A549 (cell line): ENCODE measurements around the gene RAB15. TPM values are rescaled to one million over a fixed set of nuclear protein-coding genes. Genes with fewer than 3 reads are reported as not detected.

Experiments used
- ATAC-seq, 2 experiments: fragments of 200-7000 bp in 1 of 2; fragments of >200 bp in 1 of 2; cut with Nextera tagmentation in 1 of 2; cut with Tn5 transposase in 1 of 2; 3 replicates each; pipeline versions ENCODE4 v1.8.0 to v1.9.1; 2018 to 2020; ENCODE audit warnings: mild to moderate bottlenecking in 1 of 2, moderate library complexity in 1 of 2
- CTCF ChIA-PET: fragments of 300-600 bp; sonication (Branson Sonifier 250); formaldehyde crosslinking; extraction: SDS; loops from one replicate; lab custom pipeline; 2021; ENCODE audit warnings: antibody characterized with exemption, inconsistent platforms; lab: Yijun Ruan, JAX
- POLR2A ChIA-PET: fragments of 350-600 bp; formaldehyde crosslinking; extraction: SDS; loops from one replicate; lab custom pipeline; 2021; ENCODE audit warnings: antibody characterized with exemption, inconsistent platforms; lab: Yijun Ruan, JAX
- DNase-seq, 2 experiments: peaks; one replicate each; pipeline versions ENCODE4 v3.0.0 to v3.0.0-alpha.2; 2011 to 2016; ENCODE audit warnings: low read depth in 1 of 2, low spot score in 1 of 2
- FAIRE-seq: peaks from 2 replicates; lab custom pipeline; 2011; peaks lifted over from hg19 to GRCh38; lab: Jason Lieb, UNC
- H3K27ac ChIP-seq, 2 experiments: fragments of >200 bp; sonication (Bioruptor Twin); formaldehyde crosslinking; 3 replicates each; pipeline ENCODE4 v1.5.1; 2016 to 2017
- H3K4me1 ChIP-seq: fragments of >200 bp; sonication (Bioruptor Twin); formaldehyde crosslinking; 3 replicates; pipeline ENCODE4 v1.6.1; 2016
- H3K4me2 ChIP-seq: fragments of >200 bp; sonication (Bioruptor Twin); formaldehyde crosslinking; 3 replicates; pipeline ENCODE4 v1.6.1; 2016
- H3K4me3 ChIP-seq: fragments of >200 bp; sonication (Bioruptor Twin); formaldehyde crosslinking; 3 replicates; pipeline ENCODE4 v1.5.1; 2016
- H3K9me3 ChIP-seq: fragments of >200 bp; sonication (Bioruptor Twin); formaldehyde crosslinking; 3 replicates; pipeline ENCODE4 v1.6.1; 2016
- CBX2 ChIP-seq: fragments of 200-600 bp; sonication (generic); IDR thresholded peaks from 2 replicates; pipeline ENCODE4 v1.6.1; 2016; ENCODE audit warnings: low read depth, mild to moderate bottlenecking, borderline replicate concordance
- CBX8 ChIP-seq: fragments of 200-600 bp; sonication (generic); IDR thresholded peaks from 2 replicates; pipeline ENCODE4 v1.6.1; 2016
- CEBPB ChIP-seq, 2 experiments: fragments of >200 bp in 1 of 2; sonication (Bioruptor Twin) in 1 of 2; formaldehyde crosslinking in 1 of 2; IDR thresholded peaks; 2 replicates each; pipeline ENCODE4 v1.6.1; 2012 to 2016
- CHD2 ChIP-seq: fragments of 150-350 bp; IDR thresholded peaks from 2 replicates; pipeline ENCODE4 v1.6.1; 2014; ENCODE audit warnings: low read length; ENCODE audit not compliant: partially characterized antibody
- CHD4 ChIP-seq: fragments of 200-600 bp; sonication (generic); IDR thresholded peaks from 2 replicates; pipeline ENCODE4 v1.6.1; 2016; ENCODE audit warnings: antibody characterized with exemption, mild to moderate bottlenecking, borderline replicate concordance
- CTCF ChIP-seq: fragments of >200 bp; sonication (Bioruptor Twin); formaldehyde crosslinking; IDR thresholded peaks from 3 replicates; pipeline ENCODE4 v1.5.1; 2016
- EHF ChIP-seq: fragments of 250-450 bp; sonication (Bioruptor Pico); IDR thresholded peaks from 2 replicates; pipeline ENCODE4 v1.5.0; 2020; ENCODE audit warnings: mild to moderate bottlenecking
- EHMT2 ChIP-seq: fragments of 200-600 bp; sonication (generic); IDR thresholded peaks from 2 replicates; pipeline ENCODE4 v1.6.1; 2016; ENCODE audit warnings: antibody characterized with exemption, low read depth, mild to moderate bottlenecking, moderate library complexity
- ELK1 ChIP-seq: fragments of 150-350 bp; IDR thresholded peaks from 2 replicates; pipeline ENCODE4 v1.6.1; 2014; ENCODE audit warnings: low read depth, mild to moderate bottlenecking, low read length
- FOSB ChIP-seq: fragments of 250-450 bp; sonication (Bioruptor Pico); IDR thresholded peaks from 2 replicates; pipeline ENCODE4 v1.5.0; 2020; ENCODE audit warnings: mild to moderate bottlenecking, moderate library complexity
- FOXS1 ChIP-seq: fragments of 250-450 bp; sonication (Bioruptor Pico); IDR thresholded peaks from 2 replicates; pipeline ENCODE4 v1.5.0; 2020; ENCODE audit warnings: mild to moderate bottlenecking, moderate library complexity
- HDAC2 ChIP-seq: fragments of 200-600 bp; sonication (generic); IDR thresholded peaks from 2 replicates; pipeline ENCODE4 v1.6.1; 2016
- HOXB13 ChIP-seq: fragments of 250-450 bp; sonication (Bioruptor Pico); IDR thresholded peaks from 2 replicates; pipeline ENCODE4 v1.5.0; 2020; ENCODE audit warnings: low read depth, mild to moderate bottlenecking, moderate library complexity
- JUN ChIP-seq, 2 experiments: fragments of >200 bp; sonication (Bioruptor Twin); formaldehyde crosslinking; IDR thresholded peaks; 2 replicates in 1 of 2; 3 replicates in 1 of 2; pipeline ENCODE4 v1.6.1; 2016 to 2017
- JUNB ChIP-seq: fragments of >200 bp; sonication (Bioruptor Twin); formaldehyde crosslinking; IDR thresholded peaks from 2 replicates; pipeline ENCODE4 v1.6.1; 2016
- KDM1A ChIP-seq: fragments of 200-600 bp; sonication (generic); IDR thresholded peaks from 2 replicates; pipeline ENCODE4 v1.6.1; 2016; ENCODE audit warnings: low read depth, mild to moderate bottlenecking
- MAX ChIP-seq: IDR thresholded peaks from 2 replicates; pipeline ENCODE4 v1.6.1; 2012
- MAZ ChIP-seq: fragments of 150-350 bp; IDR thresholded peaks from 2 replicates; pipeline ENCODE4 v1.6.1; 2014; ENCODE audit warnings: antibody characterized with exemption, low read depth, low read length, borderline replicate concordance
- MYC ChIP-seq: IDR thresholded peaks from 2 replicates; pipeline ENCODE4 v1.6.1; 2012; ENCODE audit warnings: mild to moderate bottlenecking, inconsistent platforms, low read length, improper control_type of control experiment, borderline replicate concordance
- PBX3 ChIP-seq: IDR thresholded peaks from 2 replicates; pipeline ENCODE4 v1.6.1; 2012
- POLR2A ChIP-seq: IDR thresholded peaks from 2 replicates; pipeline ENCODE4 v1.6.1; 2012; ENCODE audit warnings: mild to moderate bottlenecking, low read length
- POLR2AphosphoS2 ChIP-seq: conservative IDR thresholded peaks from 2 replicates; pipeline ENCODE4 v1.6.1; 2012; ENCODE audit warnings: low read length, improper control_type of control experiment, inconsistent platforms
- RAD21 ChIP-seq, 2 experiments: fragments of >200 bp in 1 of 2; sonication (Bioruptor Twin) in 1 of 2; formaldehyde crosslinking in 1 of 2; IDR thresholded peaks in 1 of 2; conservative IDR thresholded peaks in 1 of 2; 2 replicates in 1 of 2; 3 replicates in 1 of 2; pipeline ENCODE4 v1.6.1; 2012 to 2018; ENCODE audit warnings: inconsistent platforms in 1 of 2
- RARB ChIP-seq: fragments of 250-450 bp; sonication (Bioruptor Pico); IDR thresholded peaks from 2 replicates; pipeline ENCODE4 v1.8.0; 2021; ENCODE audit warnings: mild to moderate bottlenecking, moderate library complexity
- RCOR1 ChIP-seq: fragments of 150-350 bp; IDR thresholded peaks from 2 replicates; pipeline ENCODE4 v1.6.1; 2014; ENCODE audit warnings: antibody characterized with exemption, low read length, low read depth
- RNF2 ChIP-seq: fragments of 200-600 bp; sonication (generic); IDR thresholded peaks from 2 replicates; pipeline ENCODE4 v1.6.1; 2016; ENCODE audit warnings: low read depth, mild to moderate bottlenecking, antibody characterized with exemption, moderate library complexity, borderline replicate concordance
- TP53 ChIP-seq: fragments of 250-450 bp; sonication (Bioruptor Pico); IDR thresholded peaks from 2 replicates; pipeline ENCODE4 v1.5.0; 2021; ENCODE audit warnings: mild to moderate bottlenecking, moderate library complexity
- ZNF302 ChIP-seq: fragments of 250-450 bp; sonication (Bioruptor Pico); IDR thresholded peaks from 2 replicates; pipeline ENCODE4 v1.9.0; 2021; ENCODE audit warnings: inconsistent platforms, mild to moderate bottlenecking, moderate library complexity
- ZSCAN20 ChIP-seq: fragments of 250-450 bp; sonication (Bioruptor Pico); IDR thresholded peaks from 2 replicates; pipeline ENCODE4 v1.8.0; 2022; ENCODE audit warnings: mild to moderate bottlenecking, moderate library complexity
- WGBS: methylation state at CpG from one replicate; pipeline ENCODE4 v1.1.6; 2017; ENCODE audit errors: missing lambda C conversion rate; 5-methylcytosine and 5-hydroxymethylcytosine counted together
- polyA plus RNA-seq, 4 experiments: library from polyadenylated mRNA; depleted of rRNA in 3 of 4; stranded (reverse); fragments of >200 nt; fragmentation: RNase III in 1 of 4; extraction: RNeasy Plus Mini Kit Qiagen cat#74134 plus additional on column Dnase treatment in 1 of 4; gene quantifications; 2 replicates in 3 of 4; 3 replicates in 1 of 4; pipeline ENCODE4 v1.2.3, GENCODE V29; 2011 to 2017

Gene RAB15
- polyA plus RNA-seq, 2 of the 4 experiments (the other 2 are of a cell fraction) = 32.2 to 35.1 TPM

GRCh38 chr14:64928239-64929013, 43.7 kb downstream of the RAB15 start:
- H3K4me2 ChIP-seq = no peak overlapping the region
- ChIA-PET CTCF (interaction anchor here (1.8 kb wide), 1 partner anchor 17 kb away, joined by 6 read pairs; no protein-coding TSS in a partner anchor), POLR2A (no interaction called here)
- FAIRE-seq = no peak
- ATAC-seq = no peak
- H3K27ac ChIP-seq = no peak overlapping the region
- WGBS = 89% methylated on average over 7 of the region's 7 CpGs
- H3K4me3 ChIP-seq = no peak overlapping the region
- TF ChIP-seq HOXB13 (no peak), ZSCAN20 (CRISPR knock-in tag) (no peak), PBX3 (no peak), MAX (no peak), KDM1A (no peak), RNF2 (no peak), FOXS1 (CRISPR knock-in tag) (no peak), MAZ (no peak), POLR2A (no peak), MYC (no peak), TP53 (CRISPR knock-in tag) (no peak), CBX2 (no peak), ELK1 (no peak), CEBPB (IDR thresholded peaks at IDR 0.05) (no peak), RCOR1 (no peak), RARB (CRISPR knock-in tag) (no peak), CBX8 (no peak), EHMT2 (no peak), EHF (CRISPR knock-in tag) (no peak)
- H3K9me3 ChIP-seq = no peaks in the 10 kb centered on the region
- DNase-seq = no peak
- H3K4me1 ChIP-seq = no peaks in the 10 kb centered on the region; the same call in 2 of the 3 replicates

GRCh38 chr14:64927031-64927430, 45.1 kb downstream of the RAB15 start:
- no peak overlapping the region for H3K4me2 ChIP-seq
- FAIRE-seq (no peak), ATAC-seq (no peak), DNase-seq (no peak)
- H3K27ac ChIP-seq = no peak overlapping the region
- WGBS = 94% methylated on average over 3 of the region's 3 CpGs
- no peak for TF ChIP-seq JUN (IDR thresholded peaks at IDR 0.05)
- TF ChIP-seq CHD2 = no peak
- TF ChIP-seq MAX = no peak
- TF ChIP-seq CHD4 = no peak
- no peak for TF ChIP-seq JUNB
- no peak for TF ChIP-seq CBX2
- no peak for TF ChIP-seq POLR2AphosphoS2
- no peak for TF ChIP-seq HDAC2
- TF ChIP-seq CTCF = no peak
- no peak for TF ChIP-seq RAD21 (conservative IDR thresholded peaks at IDR 0.05 in 1 of 2, IDR thresholded peaks at IDR 0.05 in 1 of 2)
- TF ChIP-seq FOSB (CRISPR knock-in tag) = no peak
- TF ChIP-seq ZNF302 (CRISPR knock-in tag) = no peak
- CTCF ChIA-PET = interaction anchor here (1.3 to 1.8 kb wide), 4 partner anchors 9 to 56 kb away, joined by 3 to 6 read pairs (median 4); no protein-coding TSS in a partner anchor
- no peak overlapping the region for H3K4me3 ChIP-seq
- H3K4me1 ChIP-seq = no peaks in the 10 kb centered on the region; the same call in 2 of the 3 replicates
- no peaks in the 10 kb centered on the region for H3K9me3 ChIP-seq
- POLR2A ChIA-PET = interaction anchor here (0.7 kb wide), 1 partner anchor 9 kb away, joined by 5 read pairs; no protein-coding TSS in a partner anchor
